ENCODE results near the gene GOLM1.

GOLM1 gene

DNA sequence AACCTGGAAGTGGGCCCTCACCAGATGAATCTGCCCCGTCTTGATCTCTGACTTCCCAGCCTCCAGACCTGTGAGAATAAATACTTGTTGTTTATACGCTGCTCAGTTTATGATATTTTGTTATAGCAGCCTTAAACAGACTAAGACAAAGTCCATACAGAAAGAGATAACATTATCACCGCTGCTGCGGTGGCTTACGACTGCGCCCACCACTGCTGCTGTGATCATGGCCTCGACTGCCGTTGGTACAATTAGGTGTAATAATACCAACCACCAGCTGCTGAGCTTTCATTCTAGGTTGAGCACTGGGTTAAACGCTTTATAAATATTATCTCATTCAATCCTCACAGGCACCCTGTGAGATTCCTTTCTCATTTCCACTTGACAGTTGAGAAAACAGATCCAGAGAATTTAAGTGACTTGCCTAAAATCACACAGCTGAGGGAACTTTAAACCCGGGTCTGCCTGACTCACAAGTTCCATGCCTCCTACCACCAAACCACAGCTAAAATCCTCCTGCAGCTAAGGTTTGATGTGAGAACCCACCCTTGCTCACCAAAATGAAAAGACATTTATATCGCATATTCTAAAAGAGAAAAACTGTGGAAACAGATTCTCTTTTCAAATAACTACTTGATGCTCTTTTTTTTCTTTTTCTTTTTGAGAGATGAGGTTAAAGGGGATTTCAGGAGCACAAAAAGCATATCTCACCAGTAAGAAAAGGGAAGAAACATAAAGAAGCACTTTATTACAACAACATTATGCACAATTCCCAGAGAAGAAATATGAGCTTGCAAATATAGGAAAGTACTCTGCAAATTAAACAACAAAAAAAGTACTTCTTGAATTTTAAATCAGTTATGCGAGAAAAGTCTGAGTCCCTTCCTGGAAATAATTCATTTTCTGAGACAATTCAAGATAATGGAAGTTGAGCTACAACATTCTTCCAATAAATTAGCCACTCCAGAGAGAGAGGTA, 23.9 kb downstream of the GOLM1 start:
- Histone ChIP-seq H3K4me2 (ENCODE audit: low read length) (no peak overlapping the region), H3K27me3 (ENCODE audit: low read depth, low read length) (no peaks in the 10 kb centered on the region), H3K4me1 (ENCODE audit: low read length) (no peaks in the 10 kb centered on the region), H3K9ac (ENCODE audit: low read length) (no peak overlapping the region), H2AFZ (ENCODE audit: low read depth, low read length) (no peak overlapping the region), H3K36me3 (replicated peaks; ENCODE audit: low read depth, low read length) (no peaks in the 10 kb centered on the region), H3K79me2 (ENCODE audit: low read length) (no peaks in the 10 kb centered on the region), H4K20me1 (ENCODE audit: insufficient read depth, low read length) (no peaks in the 10 kb centered on the region), H3K9me3 (ENCODE audit: insufficient read depth, low read length) (no peaks in the 10 kb centered on the region), H3K27ac (ENCODE audit: low read length) (no peak overlapping the region), H3K4me3 (ENCODE audit: low read length) (no peak overlapping the region)
- TF ChIP-seq, protein P1, sequence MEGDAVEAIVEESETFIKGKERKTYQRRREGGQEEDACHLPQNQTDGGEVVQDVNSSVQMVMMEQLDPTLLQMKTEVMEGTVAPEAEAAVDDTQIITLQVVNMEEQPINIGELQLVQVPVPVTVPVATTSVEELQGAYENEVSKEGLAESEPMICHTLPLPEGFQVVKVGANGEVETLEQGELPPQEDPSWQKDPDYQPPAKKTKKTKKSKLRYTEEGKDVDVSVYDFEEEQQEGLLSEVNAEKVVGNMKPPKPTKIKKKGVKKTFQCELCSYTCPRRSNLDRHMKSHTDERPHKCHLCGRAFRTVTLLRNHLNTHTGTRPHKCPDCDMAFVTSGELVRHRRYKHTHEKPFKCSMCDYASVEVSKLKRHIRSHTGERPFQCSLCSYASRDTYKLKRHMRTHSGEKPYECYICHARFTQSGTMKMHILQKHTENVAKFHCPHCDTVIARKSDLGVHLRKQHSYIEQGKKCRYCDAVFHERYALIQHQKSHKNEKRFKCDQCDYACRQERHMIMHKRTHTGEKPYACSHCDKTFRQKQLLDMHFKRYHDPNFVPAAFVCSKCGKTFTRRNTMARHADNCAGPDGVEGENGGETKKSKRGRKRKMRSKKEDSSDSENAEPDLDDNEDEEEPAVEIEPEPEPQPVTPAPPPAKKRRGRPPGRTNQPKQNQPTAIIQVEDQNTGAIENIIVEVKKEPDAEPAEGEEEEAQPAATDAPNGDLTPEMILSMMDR (IDR thresholded peaks at IDR 0.05; ENCODE audit: low read depth, low read length): no peak
- no peak for TF ChIP-seq EZH2phosphoT487 (IDR thresholded peaks at IDR 0.05; ENCODE audit: low read depth)

DNA sequence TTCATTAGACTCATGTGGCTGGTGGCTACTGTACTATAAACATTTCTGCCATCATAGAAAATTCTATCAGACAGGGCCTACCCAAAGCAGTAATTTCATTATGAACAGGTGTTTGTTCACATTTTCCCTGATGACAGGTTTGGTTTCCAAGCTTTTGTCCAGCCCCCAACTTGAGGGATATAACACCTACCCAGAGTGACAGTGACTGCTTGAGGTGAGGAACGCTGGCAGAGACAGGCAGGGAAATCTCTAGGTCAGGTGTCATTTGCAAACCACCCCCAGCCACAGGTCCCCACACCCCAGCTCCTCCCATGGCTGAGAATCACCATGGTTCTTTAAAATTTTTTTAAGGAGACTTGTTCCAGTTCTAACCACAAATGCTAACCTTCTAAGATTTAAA, 25.5 kb downstream of the GOLM1 start:
- H3K9me3 ChIP-seq (ENCODE audit: insufficient read depth, low read length): no peaks in the 10 kb centered on the region
- H3K9ac ChIP-seq (ENCODE audit: low read length): no peak overlapping the region
- H3K4me2 ChIP-seq (ENCODE audit: low read length): no peak overlapping the region
- TF ChIP-seq EZH2phosphoT487 (IDR thresholded peaks at IDR 0.05; ENCODE audit: low read depth): no peak
- TF ChIP-seq, protein P1 (IDR thresholded peaks at IDR 0.05; ENCODE audit: low read depth, low read length): no peak
- H3K4me3 ChIP-seq (ENCODE audit: low read length): no peak overlapping the region
- no peaks in the 10 kb centered on the region for H3K79me2 ChIP-seq (ENCODE audit: low read length)
- H4K20me1 ChIP-seq (ENCODE audit: insufficient read depth, low read length): no peaks in the 10 kb centered on the region
- H2AFZ ChIP-seq (ENCODE audit: low read depth, low read length): no peak overlapping the region
- H3K27me3 ChIP-seq (ENCODE audit: low read depth, low read length): no peaks in the 10 kb centered on the region
- H3K27ac ChIP-seq (ENCODE audit: low read length): no peak overlapping the region
- H3K36me3 ChIP-seq (replicated peaks; ENCODE audit: low read depth, low read length): no peaks in the 10 kb centered on the region
- no peaks in the 10 kb centered on the region for H3K4me1 ChIP-seq (ENCODE audit: low read length)

DNA sequence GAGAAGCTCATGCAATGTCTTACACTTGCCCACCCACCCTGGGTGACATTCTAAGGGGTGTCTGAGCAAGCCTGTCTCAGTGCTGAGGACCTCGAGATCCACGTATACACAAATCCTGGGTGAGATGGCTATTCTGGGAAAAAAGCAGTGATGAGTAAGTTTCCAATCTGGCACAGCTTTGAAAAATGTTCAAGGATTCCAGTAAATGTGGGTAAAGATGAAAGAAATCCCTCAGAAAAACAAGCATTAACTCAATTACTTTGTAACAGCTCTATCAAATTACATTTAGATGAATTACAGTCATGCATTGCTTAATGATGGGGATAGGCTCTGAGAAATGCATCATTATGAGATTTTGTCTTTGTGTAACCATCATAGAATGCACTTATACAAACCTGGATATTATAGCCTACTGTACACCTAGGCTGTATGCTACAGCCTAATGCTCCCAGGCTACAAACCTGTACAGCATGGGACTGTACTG, 26.9 kb downstream of the GOLM1 start:
- no peaks in the 10 kb centered on the region for H3K27me3 ChIP-seq (ENCODE audit: low read depth, low read length)
- no peaks in the 10 kb centered on the region for H3K79me2 ChIP-seq (ENCODE audit: low read length)
- H2AFZ ChIP-seq (ENCODE audit: low read depth, low read length): no peak overlapping the region
- no peak overlapping the region for H3K9ac ChIP-seq (ENCODE audit: low read length)
- no peaks in the 10 kb centered on the region for H3K4me1 ChIP-seq (ENCODE audit: low read length)
- TF ChIP-seq, protein P1 (IDR thresholded peaks at IDR 0.05; ENCODE audit: low read depth, low read length): no peak
- no peak for TF ChIP-seq EZH2phosphoT487 (IDR thresholded peaks at IDR 0.05; ENCODE audit: low read depth)
- H3K4me3 ChIP-seq (ENCODE audit: low read length): no peak overlapping the region
- no peak overlapping the region for H3K27ac ChIP-seq (ENCODE audit: low read length)
- no peaks in the 10 kb centered on the region for H3K9me3 ChIP-seq (ENCODE audit: insufficient read depth, low read length)
- no peaks in the 10 kb centered on the region for H3K36me3 ChIP-seq (replicated peaks; ENCODE audit: low read depth, low read length)
- no peaks in the 10 kb centered on the region for H4K20me1 ChIP-seq (ENCODE audit: insufficient read depth, low read length)
- H3K4me2 ChIP-seq (ENCODE audit: low read length): no peak overlapping the region

DNA sequence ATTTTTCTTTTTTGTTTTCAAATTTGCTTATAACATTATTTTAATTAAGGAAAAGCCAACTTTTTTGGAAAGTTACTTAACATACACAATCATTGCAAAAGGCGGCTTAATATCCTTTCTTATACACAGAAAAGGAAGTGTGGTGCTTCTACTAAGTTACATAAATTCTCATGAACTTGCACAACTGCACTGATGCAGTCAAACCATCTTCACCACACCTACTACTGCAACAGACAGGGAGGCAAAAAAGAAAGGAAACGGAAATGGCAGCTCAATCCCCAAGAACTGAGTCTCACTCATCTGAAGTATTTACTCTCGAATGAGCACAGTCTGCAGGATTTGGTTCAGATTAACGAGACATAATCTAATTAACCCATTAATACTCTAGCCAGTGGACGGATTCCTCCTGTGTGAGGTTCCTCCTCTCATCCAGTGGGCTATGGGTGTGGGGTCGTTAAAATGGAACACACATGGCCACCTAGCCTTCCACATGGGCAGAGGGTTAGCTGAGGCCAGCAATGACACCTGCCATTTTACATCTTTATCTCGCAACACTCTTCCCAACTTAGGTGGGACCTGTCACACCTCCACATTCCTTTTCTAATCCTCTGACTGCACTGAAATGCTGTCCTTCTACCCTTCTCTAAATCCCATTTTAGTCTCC, 30.0 kb downstream of the GOLM1 start:
- H3K9ac ChIP-seq (ENCODE audit: low read length): no peak overlapping the region
- no peaks in the 10 kb centered on the region for H3K79me2 ChIP-seq (ENCODE audit: low read length)
- no peaks in the 10 kb centered on the region for H3K36me3 ChIP-seq (replicated peaks; ENCODE audit: low read depth, low read length)
- H3K27ac ChIP-seq (ENCODE audit: low read length): no peak overlapping the region
- H3K4me3 ChIP-seq (ENCODE audit: low read length): no peak overlapping the region
- no peaks in the 10 kb centered on the region for H4K20me1 ChIP-seq (ENCODE audit: insufficient read depth, low read length)
- H3K4me2 ChIP-seq (ENCODE audit: low read length): no peak overlapping the region
- H3K4me1 ChIP-seq (ENCODE audit: low read length): no peaks in the 10 kb centered on the region
- H3K27me3 ChIP-seq (ENCODE audit: low read depth, low read length): no peaks in the 10 kb centered on the region
- no peak overlapping the region for H2AFZ ChIP-seq (ENCODE audit: low read depth, low read length)
- no peaks in the 10 kb centered on the region for H3K9me3 ChIP-seq (ENCODE audit: insufficient read depth, low read length)
- TF ChIP-seq, protein P1 (IDR thresholded peaks at IDR 0.05; ENCODE audit: low read depth, low read length): no peak
- no peak for TF ChIP-seq EZH2phosphoT487 (IDR thresholded peaks at IDR 0.05; ENCODE audit: low read depth)
